Transverse colon (tissue), 4 donors: ENCODE data around the gene SMIM45.

Source experiments
- DNase-seq: peaks from one replicate; pipeline ENCODE4 v3.0.0-alpha.2; 2019
- H3K27ac ChIP-seq, 4 donors: fragments of 200-600 bp; sonication (generic); 2 replicates each; pipeline ENCODE4 v1.5.1; 2016 to 2018; ENCODE audit warnings: inconsistent platforms in 4 of 4
- H3K27me3 ChIP-seq: fragments of 200-600 bp; sonication (generic); 2 replicates; pipeline ENCODE4 v1.5.1; 2017; ENCODE audit warnings: inconsistent platforms
- H3K36me3 ChIP-seq, 4 donors: fragments of 200-600 bp; sonication (generic); 2 replicates each; pipeline ENCODE4 v1.5.1; 2017 to 2019; ENCODE audit warnings: inconsistent platforms in 4 of 4
- H3K4me1 ChIP-seq, 4 donors: fragments of 200-600 bp; sonication (generic); 2 replicates each; pipeline ENCODE4 v1.5.1; 2017 to 2020; ENCODE audit warnings: inconsistent platforms in 4 of 4
- H3K4me3 ChIP-seq, 4 donors: fragments of 200-600 bp; sonication (generic); 1 replicate in 1 of 4; 2 replicates in 3 of 4; pipeline versions ENCODE4 v1.5.1 to v1.6.1; 2017 to 2019; ENCODE audit warnings: inconsistent platforms in 4 of 4
- H3K9me3 ChIP-seq, 2 donors: fragments of 200-600 bp; sonication (generic); 2 replicates each; pipeline ENCODE4 v1.5.1; 2017 to 2019; ENCODE audit warnings: inconsistent platforms in 2 of 2
- CTCF ChIP-seq, 5 experiments: fragments of 200-600 bp in 3 of 5; fragments of 450-650 bp in 2 of 5; sonication (generic) in 3 of 5; IDR thresholded peaks; 1 replicate in 2 of 5; 2 replicates in 3 of 5; pipeline ENCODE4 v1.5.1; 2016 to 2017; ENCODE audit warnings: antibody characterized with exemption in 5 of 5, inconsistent platforms in 3 of 5, mild to moderate bottlenecking in 2 of 5, moderate library complexity in 1 of 5
- EP300 ChIP-seq: sonication (generic); formaldehyde crosslinking; IDR thresholded peaks from one replicate; pipeline ENCODE4 v1.6.1; 2017; ENCODE audit warnings: antibody characterized with exemption, low read depth
- POLR2A ChIP-seq: fragments of 450-650 bp; IDR thresholded peaks from one replicate; pipeline ENCODE4 v1.6.1; 2016; ENCODE audit warnings: antibody characterized with exemption, mild to moderate bottlenecking, moderate library complexity
- POLR2AphosphoS5 ChIP-seq, 3 donors: sonication (generic); formaldehyde crosslinking; IDR thresholded peaks; one replicate each; pipeline ENCODE4 v1.6.1; 2016; ENCODE audit warnings: antibody characterized with exemption in 3 of 3
- WGBS, 2 donors: methylation state at CpG; one replicate each; pipeline ENCODE4 v1.1.5; 2018; ENCODE audit warnings: low coverage in 1 of 2; 5-methylcytosine and 5-hydroxymethylcytosine counted together
- in situ Hi-C, 4 donors: fragments of 200-750 bp; cut with MboI; loops; one replicate each; pipeline versions ENCODE4 v1.15.0 to v1.15.1; 2017; ENCODE audit warnings: low sequenced_read_pairs in 3 of 4, low pct_ligation_motif_present in 1 of 4, low pct_unique_long_range_greater_than_20kb in 1 of 4
- intact Hi-C: fragments of 100-400 bp; cut with DNase I; formaldehyde crosslinking; loops from one replicate; pipeline ENCODE4 v1.15.1; 2023; ENCODE audit warnings: low total_unique reads

SMIM45 gene

GRCh38 chr22:41940832-41941765 is 10.9 kb upstream of the SMIM45 start:
- peak overlapping the region; percentile 89 to 94 (median 90) for H3K27ac ChIP-seq
- in situ Hi-C loops (loop anchor here (5.0 to 25.0 kb wide), 5 partner anchors 116 to 246 kb away; partner anchors contain the start of genes MEI1 (in 3 of the 4) and CCDC134 (in 2 of the 4)), intact Hi-C loops (loop anchor here (5.0 to 10.0 kb wide), 3 partner anchors 116 to 244 kb away; partner anchors contain the start of gene MEI1)
- no peaks in the 10 kb centered on the region for H3K36me3 ChIP-seq
- DNase-seq = peak; percentile 92
- peaks cover 20 to 36% (median 22%) of the 10 kb centered on the region in 4 donors for H3K4me1 ChIP-seq
- TF ChIP-seq POLR2A (no peak), POLR2AphosphoS5 (IDR thresholded peaks at IDR 0.05) (no peak), EP300 (no peak), CTCF (IDR thresholded peaks at IDR 0.05) (peak; percentile 92 to 98 (median 95))
- no peaks in the 10 kb centered on the region for H3K27me3 ChIP-seq
- H3K9me3 ChIP-seq = no peaks in the 10 kb centered on the region
- WGBS, 2 donors = 35% methylated on average over 13 of the region's 13 CpGs; no CpG with 5 or more reads in 1 of the 2 donors
- H3K4me3 ChIP-seq = no peak overlapping the region

- in situ Hi-C loops = loop anchor here (5.0 to 25.0 kb wide), 5 partner anchors 119 to 249 kb away; partner anchors contain the start of genes MEI1 (in 3 of the 4) and CCDC134 (in 2 of the 4)
- WGBS, 2 donors = 40 to 59% methylated on average over 4 to 9 of the region's 9 CpGs
These were observed 8.2 kb upstream of the SMIM45 start for GRCh38 chr22:41943661-41944209.

GRCh38 chr22:41946629-41947423 is 5.1 kb upstream of the SMIM45 start, which contains the start of gene CENPM:
TSS of gene CENPM (minus strand) at chr22:41947152. CDS start at chr22:41947076, 76 bp downstream.
- in situ Hi-C loops (loop anchor here (10.0 to 25.0 kb wide), 4 partner anchors 122 to 252 kb away; partner anchors contain the start of genes CCDC134 (in 2 of the 4) and MEI1 (in 1 of the 4)), intact Hi-C loops (loop anchor here (10.0 kb wide), 1 partner anchor 122 kb away; no protein-coding TSS in a partner anchor)
- Histone ChIP-seq H3K27ac (peak within 1 kb of the TSS; percentile 65 to 74 (median 69)), H3K36me3 (no peaks in the 10 kb centered on the region), H3K4me3 (peak within 1 kb of the TSS; percentile 62 to 77 (median 69)), H3K9me3 (no peaks in the 10 kb centered on the region), H3K4me1 (peaks cover 6 to 24% (median 13%) of the 10 kb centered on the region in 4 donors), H3K27me3 (no peaks in the 10 kb centered on the region)
- TF ChIP-seq POLR2AphosphoS5 (IDR thresholded peaks at IDR 0.05) (peak in 2 of 3 donors; percentile 26 to 35), EP300 (no peak), CTCF (IDR thresholded peaks at IDR 0.05) (peak in 2 of 5 experiments; percentile 6 to 39), POLR2A (no peak)
- 1 to 4% methylated on average over 19 to 56 of the region's 56 CpGs for WGBS, 2 donors
- peak; percentile 93 for DNase-seq

More at GRCh38 chr22:41943661-41944209, 8.2 kb upstream of the SMIM45 start:
- DNase-seq = peak; percentile 69
- Histone ChIP-seq H3K27me3 (no peaks in the 10 kb centered on the region), H3K4me1 (peaks cover 21 to 43% (median 27%) of the 10 kb centered on the region in 4 donors), H3K36me3 (no peaks in the 10 kb centered on the region), H3K4me3 (no peak overlapping the region), H3K9me3 (no peaks in the 10 kb centered on the region), H3K27ac (peak overlapping the region; percentile 53 to 71 (median 64))
- intact Hi-C loops = loop anchor here (5.0 to 10.0 kb wide), 3 partner anchors 119 to 246 kb away; partner anchors contain the start of gene MEI1
- no peak for TF ChIP-seq POLR2A
